Transverse colon (tissue), 4 donors: ENCODE results near the gene LHX3. TPM values are rescaled to one million over a fixed set of nuclear protein-coding genes. Genes with fewer than 3 reads are reported as not detected.
A peak's percentile ranks its signal among the peaks of the same experiment; 100 is the strongest.

Source experiments
- DNase-seq: peaks from one replicate; pipeline ENCODE4 v3.0.0-alpha.2; 2019
- H3K27ac ChIP-seq, 4 donors: fragments of 200-600 bp; sonication (generic); 2 replicates each; pipeline ENCODE4 v1.5.1; 2016 to 2018; ENCODE audit warnings: inconsistent platforms in 4 of 4
- H3K27me3 ChIP-seq: fragments of 200-600 bp; sonication (generic); 2 replicates; pipeline ENCODE4 v1.5.1; 2017; ENCODE audit warnings: inconsistent platforms
- H3K36me3 ChIP-seq, 4 donors: fragments of 200-600 bp; sonication (generic); 2 replicates each; pipeline ENCODE4 v1.5.1; 2017 to 2019; ENCODE audit warnings: inconsistent platforms in 4 of 4
- H3K4me1 ChIP-seq, 4 donors: fragments of 200-600 bp; sonication (generic); 2 replicates each; pipeline ENCODE4 v1.5.1; 2017 to 2020; ENCODE audit warnings: inconsistent platforms in 4 of 4
- H3K4me3 ChIP-seq, 4 donors: fragments of 200-600 bp; sonication (generic); 1 replicate in 1 of 4; 2 replicates in 3 of 4; pipeline versions ENCODE4 v1.5.1 to v1.6.1; 2017 to 2019; ENCODE audit warnings: inconsistent platforms in 4 of 4
- H3K9me3 ChIP-seq, 2 donors: fragments of 200-600 bp; sonication (generic); 2 replicates each; pipeline ENCODE4 v1.5.1; 2017 to 2019; ENCODE audit warnings: inconsistent platforms in 2 of 2
- EP300 ChIP-seq: sonication (generic); formaldehyde crosslinking; IDR thresholded peaks from one replicate; pipeline ENCODE4 v1.6.1; 2017; ENCODE audit warnings: antibody characterized with exemption, low read depth
- POLR2A ChIP-seq: fragments of 450-650 bp; IDR thresholded peaks from one replicate; pipeline ENCODE4 v1.6.1; 2016; ENCODE audit warnings: antibody characterized with exemption, mild to moderate bottlenecking, moderate library complexity
- POLR2AphosphoS5 ChIP-seq, 3 donors: sonication (generic); formaldehyde crosslinking; IDR thresholded peaks; one replicate each; pipeline ENCODE4 v1.6.1; 2016; ENCODE audit warnings: antibody characterized with exemption in 3 of 3
- WGBS, 2 donors: methylation state at CpG; one replicate each; pipeline ENCODE4 v1.1.5; 2018; ENCODE audit warnings: low coverage in 1 of 2; 5-methylcytosine and 5-hydroxymethylcytosine counted together
- in situ Hi-C, 4 donors: fragments of 200-750 bp; cut with MboI; loops; one replicate each; pipeline versions ENCODE4 v1.15.0 to v1.15.1; 2017; ENCODE audit warnings: low sequenced_read_pairs in 3 of 4, low pct_ligation_motif_present in 1 of 4, low pct_unique_long_range_greater_than_20kb in 1 of 4
- intact Hi-C: fragments of 100-400 bp; cut with DNase I; formaldehyde crosslinking; loops from one replicate; pipeline ENCODE4 v1.15.1; 2023; ENCODE audit warnings: low total_unique reads
- total RNA-seq, 4 donors: library from RNA; depleted of rRNA; stranded (reverse); fragments of >200 nt; gene quantifications; one replicate each; pipeline ENCODE4 v1.1.0, GENCODE V29; 2016
- TF ChIP-seq, protein P1 (sequence below), 5 experiments: fragments of 200-600 bp in 3 of 5; fragments of 450-650 bp in 2 of 5; sonication (generic) in 3 of 5; IDR thresholded peaks; 1 replicate in 2 of 5; 2 replicates in 3 of 5; pipeline ENCODE4 v1.5.1; 2016 to 2017; ENCODE audit warnings: antibody characterized with exemption in 5 of 5, inconsistent platforms in 3 of 5, mild to moderate bottlenecking in 2 of 5, moderate library complexity in 1 of 5

LHX3 gene
- total RNA-seq, 4 donors from 2014 or later = not detected

- H3K9me3 ChIP-seq = no peaks in the 10 kb centered on the region
- no peaks in the 10 kb centered on the region for H3K36me3 ChIP-seq
- H3K27me3 ChIP-seq = no peaks in the 10 kb centered on the region
- no peak overlapping the region for H3K4me3 ChIP-seq
- in situ Hi-C loops (no loop called here), intact Hi-C loops (no loop called here)
- WGBS, 2 donors = 78 to 92% methylated on average over 16 to 33 of the region's 33 CpGs
- TF ChIP-seq, protein P1, sequence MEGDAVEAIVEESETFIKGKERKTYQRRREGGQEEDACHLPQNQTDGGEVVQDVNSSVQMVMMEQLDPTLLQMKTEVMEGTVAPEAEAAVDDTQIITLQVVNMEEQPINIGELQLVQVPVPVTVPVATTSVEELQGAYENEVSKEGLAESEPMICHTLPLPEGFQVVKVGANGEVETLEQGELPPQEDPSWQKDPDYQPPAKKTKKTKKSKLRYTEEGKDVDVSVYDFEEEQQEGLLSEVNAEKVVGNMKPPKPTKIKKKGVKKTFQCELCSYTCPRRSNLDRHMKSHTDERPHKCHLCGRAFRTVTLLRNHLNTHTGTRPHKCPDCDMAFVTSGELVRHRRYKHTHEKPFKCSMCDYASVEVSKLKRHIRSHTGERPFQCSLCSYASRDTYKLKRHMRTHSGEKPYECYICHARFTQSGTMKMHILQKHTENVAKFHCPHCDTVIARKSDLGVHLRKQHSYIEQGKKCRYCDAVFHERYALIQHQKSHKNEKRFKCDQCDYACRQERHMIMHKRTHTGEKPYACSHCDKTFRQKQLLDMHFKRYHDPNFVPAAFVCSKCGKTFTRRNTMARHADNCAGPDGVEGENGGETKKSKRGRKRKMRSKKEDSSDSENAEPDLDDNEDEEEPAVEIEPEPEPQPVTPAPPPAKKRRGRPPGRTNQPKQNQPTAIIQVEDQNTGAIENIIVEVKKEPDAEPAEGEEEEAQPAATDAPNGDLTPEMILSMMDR (IDR thresholded peaks at IDR 0.05) = no peak
- TF ChIP-seq POLR2AphosphoS5 (IDR thresholded peaks at IDR 0.05) (no peak), EP300 (no peak), POLR2A (no peak)
- DNase-seq = no peak
- H3K4me1 ChIP-seq = no peaks in the 10 kb centered on the region
- H3K27ac ChIP-seq = no peak overlapping the region
These were observed 24.5 kb upstream of the LHX3 start for GRCh38 chr9:136229096-136230065.

- Histone ChIP-seq H3K4me3 (no peak overlapping the region), H3K4me1 (no peaks in the 10 kb centered on the region), H3K36me3 (no peaks in the 10 kb centered on the region), H3K27me3 (no peaks in the 10 kb centered on the region), H3K27ac (no peak overlapping the region), H3K9me3 (no peaks in the 10 kb centered on the region)
- WGBS, 2 donors = 62 to 88% methylated on average over 7 to 18 of the region's 18 CpGs
- no peak for DNase-seq
- intact Hi-C loops = no loop called here
- TF ChIP-seq POLR2AphosphoS5 (IDR thresholded peaks at IDR 0.05) (no peak), EP300 (no peak), POLR2A (no peak)
- TF ChIP-seq, protein P1 (IDR thresholded peaks at IDR 0.05) = no peak
- in situ Hi-C loops = no loop called here
These were observed 23.4 kb upstream of the LHX3 start for GRCh38 chr9:136228107-136228875.

DNA sequence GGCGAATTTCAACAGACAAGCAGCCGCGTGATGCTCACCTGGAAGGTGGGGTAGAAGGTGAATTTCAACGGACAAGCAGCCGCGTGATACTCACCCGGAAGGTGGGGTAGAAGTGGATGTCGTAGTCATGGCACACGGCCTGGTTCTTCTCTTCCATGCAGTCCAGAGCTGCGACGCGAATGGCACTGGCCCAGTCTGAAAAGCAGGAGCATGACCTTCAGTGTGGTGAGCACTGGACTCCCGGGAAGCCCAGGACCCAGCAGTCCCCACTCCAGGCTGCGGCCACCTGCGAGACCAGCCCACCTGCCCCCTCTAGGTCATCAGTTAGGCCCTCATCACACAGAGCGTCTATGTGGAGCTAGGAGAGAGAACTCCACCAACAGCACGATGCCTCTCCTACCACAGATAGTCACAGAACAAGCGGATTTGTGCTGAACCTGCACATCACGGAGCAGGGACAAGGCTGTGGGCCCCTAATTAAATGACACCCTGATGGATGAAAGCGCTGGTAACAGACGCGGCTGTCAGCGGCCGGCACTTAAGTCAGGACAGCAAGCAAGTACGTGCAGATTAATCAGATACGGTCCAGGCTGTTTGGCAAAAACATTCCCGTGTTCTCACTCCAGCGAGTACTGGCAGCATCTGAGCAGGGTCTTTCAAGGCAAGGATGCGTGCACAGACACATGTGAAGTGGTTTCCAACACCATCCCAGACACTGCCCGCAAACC lies 21.9 kb upstream of the LHX3 start:
- WGBS, 2 donors = 90 to 93% methylated on average over 2 to 30 of the region's 30 CpGs
- H3K4me3 ChIP-seq = no peak overlapping the region

More for the DNA sequence above, 21.9 kb upstream of the LHX3 start:
- in situ Hi-C loops (no loop called here), intact Hi-C loops (no loop called here)
- Histone ChIP-seq H3K9me3 (no peaks in the 10 kb centered on the region), H3K27me3 (no peaks in the 10 kb centered on the region), H3K36me3 (no peaks in the 10 kb centered on the region), H3K27ac (peak overlapping the region in 1 of 4 donors; percentile 76), H3K4me1 (no peaks in the 10 kb centered on the region)
- no peak for DNase-seq
- TF ChIP-seq POLR2A (no peak), POLR2AphosphoS5 (IDR thresholded peaks at IDR 0.05) (no peak), EP300 (no peak)
- TF ChIP-seq, protein P1 (IDR thresholded peaks at IDR 0.05) = no peak
